Stimulated activated CD4-positive, alpha-beta T cell treated with anti-CD3 and anti-CD28 coated beads, Interleukin-4, amount 100 ng/mL, for 24 hours (primary cell): ENCODE measurements around the gene ANP32A.

Source experiments
- DNase-seq: peaks from one replicate; pipeline ENCODE4 v3.0.0-alpha.2; 2020

The ANP32A gene

DNA sequence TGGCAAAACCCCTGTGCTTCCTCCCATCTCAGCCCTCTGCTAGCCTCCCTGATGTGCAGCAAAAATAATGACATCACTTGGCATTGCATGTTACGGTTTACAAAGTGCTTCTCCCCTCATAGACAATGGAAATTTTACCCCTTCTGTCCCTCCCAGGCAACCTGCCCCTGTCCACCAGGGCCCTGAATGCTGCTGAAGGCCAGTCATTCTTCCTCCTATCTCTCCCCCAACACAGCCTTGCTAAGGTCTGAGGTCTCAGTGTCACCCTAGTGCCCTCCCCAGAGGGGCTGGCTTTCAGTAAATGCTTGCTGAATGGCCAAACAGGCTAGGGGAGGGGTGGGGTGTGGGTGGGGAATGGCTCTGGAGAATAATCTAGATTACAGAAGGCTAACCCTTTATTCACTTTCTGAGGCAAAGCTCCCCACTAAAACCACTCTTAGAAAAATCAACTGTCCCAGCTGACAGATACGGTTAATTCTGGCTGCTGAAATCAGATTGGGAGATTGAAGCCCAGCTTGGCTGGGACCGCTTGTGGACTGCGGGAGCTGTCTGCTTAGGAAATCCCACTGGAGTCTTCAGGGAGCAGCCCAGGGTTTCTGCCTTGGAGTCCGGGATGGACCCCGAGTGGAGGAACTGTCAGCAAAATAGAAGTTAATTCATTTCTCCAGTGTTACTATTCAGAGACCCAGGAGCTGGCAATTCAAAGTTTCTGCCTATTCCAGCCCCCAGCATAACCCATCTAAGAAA lies 22.9 kb downstream of the ANP32A start:
- no peak for DNase-seq

DNA sequence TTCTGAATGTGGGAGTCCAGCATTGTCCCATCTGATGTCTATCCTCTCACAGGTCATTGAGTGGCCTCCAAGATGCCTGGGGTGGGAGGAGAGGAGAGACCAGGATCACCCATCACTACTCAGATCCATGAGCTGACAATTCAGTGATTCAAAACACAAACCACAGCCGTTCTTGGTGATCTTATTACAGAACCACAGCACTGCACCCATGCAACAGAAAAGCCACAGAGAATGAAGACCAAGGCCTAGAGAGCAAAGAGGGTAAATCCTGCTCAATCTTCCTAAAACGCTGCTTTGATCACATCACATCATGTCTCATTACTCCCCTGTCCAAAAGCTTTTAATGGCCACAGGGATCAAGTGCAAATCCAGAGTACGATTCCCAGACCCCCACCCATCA lies 23.5 kb downstream of the ANP32A start:
- DNase-seq: peak; percentile 24

DNA sequence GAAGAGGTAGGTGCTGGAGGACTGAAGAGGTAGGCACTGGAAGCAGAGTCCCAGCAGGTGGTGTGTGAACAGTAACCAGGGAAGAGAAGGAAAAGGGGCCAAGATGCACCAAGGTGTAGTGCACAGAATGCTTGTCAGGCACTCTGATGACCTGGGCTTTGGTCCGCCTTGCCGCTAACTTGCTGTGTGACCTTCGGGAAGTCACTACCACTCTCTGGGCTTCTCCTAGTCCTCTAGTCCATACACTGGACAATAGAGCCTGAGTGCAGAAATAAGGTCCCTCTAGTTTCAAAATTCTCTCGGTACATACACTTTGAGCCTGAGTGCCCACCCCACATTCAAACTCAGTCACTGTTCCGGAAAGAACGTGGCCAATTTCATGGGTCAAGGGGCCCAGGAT lies 24.1 kb downstream of the ANP32A start:
- DNase-seq: no peak

DNA sequence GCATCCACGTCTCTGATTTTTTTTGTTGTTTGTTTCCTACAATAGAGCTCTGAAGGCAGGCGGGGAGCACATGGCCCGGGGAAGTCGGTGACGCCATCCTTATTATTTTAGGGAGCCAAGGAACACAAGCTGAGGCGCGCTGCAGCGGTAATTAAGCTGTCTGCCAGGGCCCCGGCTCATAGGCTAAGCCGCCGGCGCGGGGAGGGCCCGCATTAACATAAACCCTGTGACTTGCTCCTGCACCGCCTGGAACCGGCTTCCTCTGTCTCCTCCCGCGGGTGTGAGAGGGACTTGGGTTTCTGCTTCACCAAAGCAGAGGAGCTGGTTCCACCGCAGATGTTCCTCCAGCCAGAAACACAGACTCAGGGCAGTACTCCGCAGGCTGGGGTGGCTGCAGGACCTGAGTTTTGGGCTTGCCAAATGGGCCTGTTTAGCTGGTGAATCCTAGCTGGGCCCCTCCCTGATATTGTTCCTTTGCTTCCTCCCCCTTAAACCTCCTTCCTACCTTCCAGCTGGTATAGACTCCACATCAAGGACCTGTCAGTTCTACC lies 25.3 kb downstream of the ANP32A start:
- DNase-seq: peak; percentile 66

DNA sequence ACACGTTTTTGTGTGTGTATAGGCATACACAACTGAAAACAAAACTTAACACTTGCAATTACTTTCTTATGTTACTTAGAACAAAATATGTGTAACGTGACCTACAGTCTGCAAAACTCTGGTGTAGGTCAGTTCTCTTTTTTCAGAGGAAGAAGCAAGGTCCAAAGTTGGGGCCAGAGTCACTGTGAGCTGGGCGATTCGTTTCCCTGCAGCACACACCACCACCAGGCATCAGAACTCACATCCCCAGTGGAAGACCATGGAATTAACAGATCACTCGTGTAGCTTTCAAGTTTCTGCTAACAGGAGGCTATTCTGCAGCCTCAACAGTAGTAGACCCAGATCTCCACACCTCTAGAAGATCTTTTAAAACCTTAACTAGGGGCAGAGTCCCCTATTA lies 25.8 kb downstream of the ANP32A start:
- no peak for DNase-seq

DNA sequence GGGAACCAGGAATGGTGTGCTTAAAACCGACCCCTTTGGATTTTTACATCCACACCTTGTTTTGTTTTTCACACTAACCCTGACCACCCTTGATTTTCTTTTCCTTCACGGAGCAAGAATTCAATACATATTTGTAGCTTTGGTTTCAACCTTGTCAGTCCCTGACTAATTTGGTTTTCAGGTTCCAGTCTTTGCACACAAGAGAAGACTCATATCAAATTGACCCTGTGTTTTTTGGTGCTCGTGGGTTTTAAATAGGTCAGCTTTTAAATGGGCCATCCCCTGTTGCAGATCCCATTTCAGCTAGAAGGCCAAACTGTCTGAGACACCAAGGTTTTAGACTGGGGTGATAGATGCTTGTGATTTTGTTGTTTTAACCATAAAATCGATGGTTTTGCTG lies 26.4 kb downstream of the ANP32A start:
- no peak for DNase-seq

DNA sequence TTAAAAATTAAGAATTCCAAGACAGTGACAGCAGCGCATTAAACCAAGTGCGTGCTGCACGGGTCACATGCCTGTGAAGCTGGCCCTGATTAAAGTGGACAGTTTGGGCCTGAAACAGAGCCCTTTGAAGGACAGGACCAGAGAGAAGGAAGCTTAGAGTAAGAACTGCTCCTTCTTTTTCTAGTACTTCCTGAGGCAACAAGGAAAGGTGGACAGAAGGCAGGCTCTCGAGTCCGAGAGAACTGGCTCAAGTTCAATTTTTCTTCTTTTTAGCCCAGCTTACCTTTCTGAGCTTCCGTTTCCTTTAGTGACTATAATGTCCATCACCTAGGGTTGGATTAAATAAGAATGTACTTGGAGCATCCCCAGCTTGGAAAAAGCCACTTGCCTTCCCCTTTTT lies 26.9 kb downstream of the ANP32A start:
- DNase-seq: no peak

DNA sequence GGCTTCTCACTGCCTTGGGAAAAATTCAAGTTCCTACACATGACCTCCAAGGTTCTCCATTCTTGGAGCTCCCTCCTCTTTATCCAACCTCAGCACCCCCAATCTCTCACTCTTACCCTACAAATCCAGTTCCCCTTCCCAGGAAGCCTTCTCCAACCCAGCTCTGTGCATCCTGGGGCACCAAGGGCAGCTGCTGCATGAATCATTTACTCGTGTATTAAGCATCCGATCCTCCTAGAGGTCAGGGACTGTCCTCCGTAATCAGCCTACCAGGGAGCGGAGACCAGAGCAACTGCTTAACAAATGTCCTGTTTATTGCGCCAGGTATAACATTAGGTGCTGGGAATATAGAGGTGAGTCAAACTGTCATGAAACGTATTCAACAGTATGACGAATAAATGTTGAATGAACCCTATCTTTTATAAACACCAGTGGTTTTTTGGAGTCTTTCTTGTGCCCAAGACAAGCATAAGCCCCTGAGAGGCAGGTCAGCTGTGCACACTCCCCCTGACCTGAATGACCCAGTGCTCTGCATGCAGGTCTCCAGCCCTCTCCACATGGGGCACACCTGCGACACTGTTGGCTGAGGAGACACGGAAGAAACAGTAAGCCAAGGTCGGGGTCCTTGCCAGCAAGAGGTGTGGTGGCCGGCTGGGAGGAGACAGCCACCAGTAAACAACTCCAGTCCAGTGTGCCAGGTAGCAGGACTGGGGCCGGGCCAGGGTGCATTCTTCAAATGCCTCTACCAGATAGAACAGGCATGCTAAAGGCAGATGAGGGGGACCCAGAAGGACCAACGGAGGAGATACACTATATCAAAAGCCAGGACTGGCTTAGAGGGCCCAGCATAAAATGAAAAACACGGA lies 27.6 kb downstream of the ANP32A start:
- DNase-seq: no peak

DNA sequence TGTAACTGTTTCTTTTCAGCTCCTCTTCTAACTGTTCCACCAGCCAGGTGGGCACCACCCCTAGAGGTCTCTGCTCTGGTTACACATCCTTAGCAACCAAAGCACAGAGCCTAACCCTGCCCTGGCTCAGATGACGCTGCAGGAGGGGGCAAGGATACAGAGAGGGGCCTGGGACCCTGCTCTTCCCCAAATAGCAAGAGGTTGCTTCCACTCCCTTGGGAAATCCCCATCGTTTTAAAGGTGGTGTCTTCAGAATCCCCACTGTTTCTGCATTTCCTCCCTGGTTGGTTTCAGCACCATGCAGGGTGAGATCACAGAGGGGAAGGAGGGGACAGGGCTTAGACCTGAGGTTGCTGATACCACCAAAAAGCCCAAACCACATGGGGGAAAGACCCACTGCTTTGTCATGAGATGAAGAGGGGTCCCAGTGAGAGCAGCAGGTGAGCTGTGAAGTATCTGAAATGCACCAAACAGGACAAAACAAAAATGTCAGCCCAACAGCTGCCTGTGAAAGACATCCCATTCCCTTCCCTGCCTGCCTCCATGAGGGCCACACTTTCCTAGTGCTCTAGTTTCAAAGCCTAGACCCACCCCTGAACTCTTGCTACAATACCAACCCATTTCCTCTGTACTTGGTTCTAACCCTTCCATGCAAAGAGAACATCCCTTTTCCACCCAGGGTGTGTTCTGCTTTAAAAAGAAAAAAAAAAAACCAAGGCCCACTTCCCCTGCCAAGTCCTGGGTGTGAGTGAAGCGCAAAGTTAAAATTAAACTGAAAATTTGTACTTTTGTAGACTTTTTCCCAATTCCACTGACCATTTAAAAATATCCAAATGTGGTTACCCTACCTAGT lies 29.0 kb downstream of the ANP32A start:
- peak; percentile 55 for DNase-seq

DNA sequence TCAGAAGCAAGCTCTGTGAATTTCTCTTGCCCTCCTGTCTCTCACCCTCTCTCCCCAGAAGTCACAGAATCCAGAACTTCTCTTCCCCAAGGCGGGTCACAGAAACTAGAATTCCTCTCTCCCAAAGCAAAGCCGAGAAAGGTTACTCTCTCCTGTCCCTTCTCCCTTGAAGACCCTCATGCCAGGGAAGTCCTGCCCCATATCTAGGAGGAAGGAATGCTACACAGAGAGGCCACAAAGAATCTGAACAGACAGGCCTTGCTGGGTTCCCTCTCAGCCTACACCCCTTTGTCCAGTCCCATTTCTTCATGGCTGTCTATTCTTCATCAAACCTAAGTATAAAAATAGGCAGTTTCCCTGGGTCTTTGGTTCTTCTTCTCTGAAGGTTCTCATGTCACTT lies 29.8 kb downstream of the ANP32A start:
- no peak for DNase-seq

DNA sequence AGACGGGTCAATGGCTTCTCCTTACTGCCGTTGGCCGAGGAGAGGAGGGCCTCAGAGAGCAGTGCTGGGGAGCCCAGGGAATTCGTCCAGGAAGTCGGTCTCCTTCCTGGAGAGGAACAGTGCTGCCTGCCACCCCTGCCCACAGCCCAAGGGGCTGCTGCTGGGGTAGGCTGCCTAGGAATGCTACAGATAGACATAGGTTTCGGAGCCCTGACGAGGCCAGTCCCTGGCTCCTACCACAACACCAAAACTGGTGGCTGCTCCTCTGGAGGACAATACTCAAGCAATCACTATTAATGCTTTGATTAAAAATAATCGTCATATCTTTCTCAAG lies 30.5 kb downstream of the ANP32A start:
- no peak for DNase-seq

DNA sequence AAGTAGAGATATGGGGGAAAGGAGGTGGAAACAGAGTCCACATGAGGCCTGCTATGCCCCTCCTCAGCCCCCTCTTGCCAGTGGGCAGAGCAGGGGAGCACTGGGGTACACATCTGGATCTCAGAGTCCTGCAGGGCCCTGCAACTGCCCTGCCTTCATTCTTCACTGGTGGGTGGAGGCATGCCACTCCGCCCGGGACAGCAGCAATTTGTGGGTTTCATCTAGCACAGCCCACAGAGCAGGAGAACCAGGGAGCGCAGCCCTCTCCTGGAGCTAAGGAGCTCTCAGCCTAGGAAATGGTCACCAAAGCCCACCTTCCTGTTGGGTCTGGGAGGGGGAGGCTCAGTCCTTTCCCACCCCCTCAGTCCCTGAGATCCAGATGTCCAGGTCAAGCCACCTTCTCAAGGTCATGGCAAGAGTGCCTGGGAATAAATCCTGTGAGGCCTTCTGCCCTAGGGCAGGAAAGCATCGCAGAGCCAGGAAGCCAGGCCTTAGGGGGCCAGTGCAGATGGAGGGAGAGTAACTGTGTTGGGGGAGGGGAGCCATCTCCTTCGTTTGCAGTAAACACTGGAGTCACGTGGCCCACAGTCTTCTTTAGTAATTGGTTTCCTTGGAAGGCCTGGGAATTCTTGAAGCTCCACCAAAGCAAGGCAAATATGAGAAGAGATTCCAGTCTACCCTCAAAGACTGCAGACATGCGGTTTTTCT lies 31.0 kb downstream of the ANP32A start:
- no peak for DNase-seq

DNA sequence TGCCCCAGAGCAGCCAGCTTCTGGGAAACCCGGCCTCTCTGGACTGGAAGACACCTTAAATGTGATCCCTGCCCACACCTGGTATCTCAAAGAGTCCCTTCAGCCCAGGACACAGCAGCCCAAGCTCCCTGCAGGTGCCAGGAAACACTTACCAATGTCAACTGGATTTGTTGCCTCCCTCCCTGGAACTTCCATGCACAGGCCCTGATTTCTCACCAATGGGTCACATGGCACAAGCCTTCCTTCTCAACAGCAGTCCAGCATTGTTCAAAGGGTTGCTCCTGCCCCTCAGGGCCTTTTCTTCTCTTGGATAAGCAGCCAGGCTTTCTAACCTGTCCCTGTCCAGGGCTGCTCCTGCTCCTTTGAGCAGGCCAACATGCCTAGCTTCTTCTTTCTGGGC lies 31.6 kb downstream of the ANP32A start:
- DNase-seq: no peak

DNA sequence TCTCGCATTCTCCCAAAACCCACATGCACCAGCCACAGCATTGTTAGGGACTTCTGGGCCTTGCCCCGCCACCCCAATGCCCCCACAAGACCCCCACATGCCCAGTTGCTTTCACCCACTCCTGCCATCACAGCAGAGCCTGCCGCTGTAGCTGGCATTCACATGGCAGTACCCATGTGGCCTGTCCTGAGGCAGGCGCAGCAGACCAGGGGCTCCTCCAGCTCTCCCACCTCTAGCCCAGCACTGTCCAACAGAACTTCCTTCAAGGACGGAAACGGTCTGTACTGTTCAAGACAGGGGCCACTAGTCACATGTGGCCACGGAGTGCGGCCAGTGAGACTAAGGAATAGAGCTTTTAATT lies 32.5 kb downstream of the ANP32A start:
- no peak for DNase-seq

DNA sequence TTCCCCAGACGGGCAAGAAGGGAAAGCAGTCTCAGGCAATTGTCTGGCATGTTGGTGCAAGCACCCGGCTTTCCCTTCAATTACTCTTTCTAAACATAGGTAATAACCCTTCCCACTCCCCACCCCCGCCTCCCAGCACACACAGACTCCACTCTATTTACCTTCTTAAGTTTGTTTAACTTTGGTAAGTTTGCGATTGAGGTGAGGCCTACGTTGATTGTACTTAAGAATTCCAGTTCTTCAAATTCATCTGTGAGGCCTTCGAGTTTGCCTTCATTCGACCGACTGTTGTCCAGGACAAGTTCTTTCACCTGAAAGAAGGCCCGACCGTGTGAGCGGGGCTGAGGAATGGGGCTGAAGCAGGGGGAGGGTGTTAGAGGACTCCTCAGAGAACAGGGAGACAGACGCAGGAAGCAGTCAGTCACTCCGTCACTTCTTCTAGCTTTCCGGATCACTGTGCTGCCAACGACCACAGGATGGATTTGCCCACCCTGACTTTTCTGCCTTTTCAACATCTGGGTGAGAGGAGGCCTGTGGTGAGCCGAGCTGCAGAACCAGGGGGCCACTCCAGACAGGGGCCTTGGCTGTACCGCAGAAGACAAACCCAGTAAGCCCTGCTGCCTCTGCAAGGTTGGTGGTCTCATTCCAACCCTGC lies 33.0 kb downstream of the ANP32A start:
- no peak for DNase-seq

DNA sequence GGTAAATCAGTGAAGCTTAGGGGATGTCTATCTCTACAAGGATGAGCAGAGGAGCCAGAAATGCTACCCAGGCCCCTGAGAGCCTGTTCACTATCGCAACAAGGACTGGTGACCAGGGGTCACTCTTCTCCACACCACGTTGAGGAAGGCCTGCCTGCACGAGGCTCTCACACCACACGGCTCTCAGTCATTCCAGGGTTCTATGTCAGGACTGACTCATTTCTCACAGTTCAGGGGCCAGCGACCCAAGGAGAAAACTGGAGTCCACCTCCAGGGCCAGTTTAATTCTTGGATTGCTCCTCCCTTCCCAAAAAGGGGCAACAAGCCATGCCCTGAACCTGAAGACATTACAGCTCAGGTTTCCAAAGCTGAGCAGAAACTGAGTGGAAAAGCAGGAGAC lies 33.9 kb downstream of the ANP32A start:
- no peak for DNase-seq

DNA sequence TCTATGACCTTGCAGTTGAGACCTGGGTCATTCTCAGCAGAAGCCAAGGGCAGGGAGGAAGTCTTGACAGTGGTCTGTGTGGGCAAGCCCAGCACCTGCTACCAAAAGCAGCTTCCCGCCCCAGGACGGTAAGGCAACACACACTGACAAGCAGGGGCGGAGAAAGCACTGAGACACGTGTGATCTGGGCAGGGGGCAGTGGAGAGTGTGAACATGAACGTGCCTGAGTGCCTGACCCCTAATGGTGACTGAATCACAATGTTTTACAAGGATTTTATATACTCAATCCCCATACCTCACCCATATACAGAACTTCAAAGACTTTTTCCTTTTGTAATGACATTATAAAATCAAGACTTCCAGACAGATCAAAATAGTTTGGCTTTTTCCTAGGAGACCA lies 35.2 kb downstream of the ANP32A start:
- no peak for DNase-seq

DNA sequence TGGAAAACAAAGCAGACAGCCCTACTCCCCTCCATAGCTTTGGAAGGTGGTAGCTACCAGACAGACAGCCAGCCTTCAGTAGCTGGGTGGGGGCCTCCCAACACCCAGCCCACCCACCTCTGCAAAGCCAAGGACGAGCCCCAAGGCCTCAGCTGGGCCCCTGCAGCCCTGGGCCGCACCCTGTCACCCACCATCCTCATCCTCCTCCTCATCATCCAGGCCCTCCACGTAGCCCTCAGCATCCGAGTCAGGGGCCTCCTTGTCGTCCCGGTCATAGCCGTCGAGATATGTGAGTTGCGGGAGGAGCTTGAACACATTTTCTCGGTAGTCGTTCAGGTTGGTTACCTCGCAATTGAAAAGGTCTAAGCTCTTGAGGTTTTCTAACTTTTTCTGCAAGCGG lies 36.5 kb downstream of the ANP32A start:
- DNase-seq: no peak

DNA sequence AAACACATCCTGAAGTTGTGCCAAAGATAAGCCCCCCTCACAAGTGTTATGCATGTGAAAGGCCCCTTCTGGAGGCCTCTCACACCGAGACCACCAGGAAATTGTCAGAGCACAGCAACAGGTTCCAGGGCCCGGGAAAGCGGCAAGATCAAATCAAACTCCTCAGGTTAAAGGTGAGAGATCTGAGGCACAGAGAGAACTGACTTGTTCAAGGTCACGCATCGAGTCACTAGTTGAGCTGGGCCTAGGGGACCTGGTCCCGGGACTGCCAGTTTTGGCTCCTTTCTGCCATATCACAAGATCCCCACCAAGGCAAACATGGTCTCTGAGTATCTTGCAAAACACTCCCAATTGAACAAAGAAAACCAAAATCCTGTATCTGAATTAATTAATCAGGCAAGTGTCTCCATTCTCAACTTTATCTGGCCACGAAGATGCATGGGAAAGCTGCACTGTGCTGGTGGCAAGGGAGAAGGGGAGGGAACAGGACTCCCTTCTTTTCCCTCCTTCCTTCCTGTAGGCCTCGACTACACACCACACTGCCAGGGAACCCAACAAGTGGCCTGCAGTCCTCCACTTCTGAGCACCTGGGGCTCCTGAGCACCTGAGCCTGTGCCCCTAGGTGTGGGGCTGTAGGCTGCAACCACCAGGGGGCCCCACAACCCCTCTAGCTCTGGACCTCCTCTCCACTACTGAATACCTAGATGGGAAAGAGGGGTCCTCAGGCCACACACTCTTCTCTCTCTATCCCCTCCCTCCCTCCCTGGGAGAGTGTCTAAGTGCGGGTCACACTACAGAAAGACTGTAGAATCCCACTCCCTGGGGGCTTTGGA lies 37.3 kb downstream of the ANP32A start:
- peak; percentile 62 for DNase-seq

DNA sequence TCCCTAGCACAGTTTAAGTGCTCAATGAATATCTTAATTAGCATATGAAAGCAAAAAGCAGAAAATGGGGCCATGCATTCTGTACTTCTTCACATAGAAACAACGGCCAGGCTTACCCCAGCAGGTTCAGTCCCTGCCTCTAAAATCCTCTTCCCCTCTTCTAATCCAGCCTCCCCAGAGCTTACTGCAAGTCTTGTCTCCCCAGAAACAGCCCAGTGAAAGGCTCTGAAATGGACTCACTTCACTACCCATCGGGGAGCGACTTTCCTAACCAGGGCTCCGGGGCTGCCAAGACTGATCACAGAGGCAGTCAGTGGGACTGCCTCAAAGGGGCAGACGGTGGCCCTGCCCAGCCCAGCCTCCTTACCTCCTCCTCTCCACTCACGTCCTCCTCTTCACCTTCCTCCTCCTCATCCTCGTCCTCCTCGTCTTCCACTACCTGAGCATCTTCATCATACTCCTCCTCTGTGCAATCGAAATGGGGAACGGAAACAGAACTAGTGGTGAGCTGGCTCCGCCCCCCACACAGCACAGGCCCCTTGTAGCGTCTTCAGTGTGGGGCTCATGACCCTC lies 38.0 kb downstream of the ANP32A start:
- DNase-seq: no peak
